ENCODE results near the gene LINS1. TPM values are rescaled to one million over a fixed set of nuclear protein-coding genes. Genes with fewer than 3 reads are reported as not detected.
A peak's percentile ranks its signal among the peaks of the same experiment; 100 is the strongest.
"Not testable (repeated sequence)": the region's sequence is repeated elsewhere in the genome, so short reads cannot be mapped to it uniquely, and the experiment has no call there.

The LINS1 gene
- total RNA-seq, 2 donors from 2014 or later: 6.1 to 8.0 TPM

DNA sequence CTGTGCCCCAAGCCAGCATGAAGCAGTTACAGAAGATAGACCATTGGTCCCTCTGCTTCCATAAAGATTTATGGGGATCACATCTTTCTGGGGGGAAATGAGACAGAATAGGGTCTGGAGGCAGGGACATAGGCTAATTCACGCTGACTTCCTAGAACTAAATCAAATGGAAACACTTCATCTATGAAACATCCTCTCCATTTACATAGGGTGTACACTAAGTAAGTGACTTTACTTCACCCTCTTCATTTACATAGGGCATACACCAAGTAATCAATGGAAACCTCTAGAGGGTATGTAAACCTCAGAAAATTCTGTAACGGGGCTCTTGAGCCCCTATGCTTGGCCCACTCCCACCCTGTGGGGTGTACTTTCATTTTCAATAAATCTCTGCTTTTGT lies 10.1 kb downstream of the LINS1 start:
- H3K4me1 Mint-ChIP-seq: no peaks in the 10 kb centered on the region
- Histone ChIP-seq H3K27me3 (ENCODE audit: control insufficient read depth, insufficient read depth, low read length, poor library complexity, severe bottlenecking) (no peaks in the 10 kb centered on the region), H3K4me3 (ENCODE audit: low read length) (no peak overlapping the region), H3K27ac (ENCODE audit: low read depth, low read length) (no peak overlapping the region), H3K9me3 (ENCODE audit: control insufficient read depth, low read length) (peaks cover 51% of the 10 kb centered on the region), H3K9ac (ENCODE audit: extremely low read depth, low read length, poor library complexity, severe bottlenecking) (no peak overlapping the region), H3K4me1 (ENCODE audit: control insufficient read depth, insufficient read depth, low read length) (no peaks in the 10 kb centered on the region), H3K36me3 (ENCODE audit: control insufficient read depth, insufficient read depth, low read length) (no peaks in the 10 kb centered on the region)
- H3K36me3 Mint-ChIP-seq (ENCODE audit: low read depth): peaks cover 27% of the 10 kb centered on the region
- peaks cover 58% of the 10 kb centered on the region for H3K9me3 Mint-ChIP-seq
- H3K27ac Mint-ChIP-seq: no peak overlapping the region
- no peak for DNase-seq
- 79 to 86% methylated on average over 1 to 2 of the region's 2 CpGs for WGBS, 2 experiments (ENCODE audit: insufficient coverage in 1 of 2, insufficient read length in 1 of 2)
- H3K27me3 Mint-ChIP-seq (ENCODE audit: insufficient read depth): no peaks in the 10 kb centered on the region
- no peak overlapping the region for H3K4me3 Mint-ChIP-seq
- TF ChIP-seq, protein P1, sequence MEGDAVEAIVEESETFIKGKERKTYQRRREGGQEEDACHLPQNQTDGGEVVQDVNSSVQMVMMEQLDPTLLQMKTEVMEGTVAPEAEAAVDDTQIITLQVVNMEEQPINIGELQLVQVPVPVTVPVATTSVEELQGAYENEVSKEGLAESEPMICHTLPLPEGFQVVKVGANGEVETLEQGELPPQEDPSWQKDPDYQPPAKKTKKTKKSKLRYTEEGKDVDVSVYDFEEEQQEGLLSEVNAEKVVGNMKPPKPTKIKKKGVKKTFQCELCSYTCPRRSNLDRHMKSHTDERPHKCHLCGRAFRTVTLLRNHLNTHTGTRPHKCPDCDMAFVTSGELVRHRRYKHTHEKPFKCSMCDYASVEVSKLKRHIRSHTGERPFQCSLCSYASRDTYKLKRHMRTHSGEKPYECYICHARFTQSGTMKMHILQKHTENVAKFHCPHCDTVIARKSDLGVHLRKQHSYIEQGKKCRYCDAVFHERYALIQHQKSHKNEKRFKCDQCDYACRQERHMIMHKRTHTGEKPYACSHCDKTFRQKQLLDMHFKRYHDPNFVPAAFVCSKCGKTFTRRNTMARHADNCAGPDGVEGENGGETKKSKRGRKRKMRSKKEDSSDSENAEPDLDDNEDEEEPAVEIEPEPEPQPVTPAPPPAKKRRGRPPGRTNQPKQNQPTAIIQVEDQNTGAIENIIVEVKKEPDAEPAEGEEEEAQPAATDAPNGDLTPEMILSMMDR (conservative IDR thresholded peaks at IDR 0.05): no peak

DNA sequence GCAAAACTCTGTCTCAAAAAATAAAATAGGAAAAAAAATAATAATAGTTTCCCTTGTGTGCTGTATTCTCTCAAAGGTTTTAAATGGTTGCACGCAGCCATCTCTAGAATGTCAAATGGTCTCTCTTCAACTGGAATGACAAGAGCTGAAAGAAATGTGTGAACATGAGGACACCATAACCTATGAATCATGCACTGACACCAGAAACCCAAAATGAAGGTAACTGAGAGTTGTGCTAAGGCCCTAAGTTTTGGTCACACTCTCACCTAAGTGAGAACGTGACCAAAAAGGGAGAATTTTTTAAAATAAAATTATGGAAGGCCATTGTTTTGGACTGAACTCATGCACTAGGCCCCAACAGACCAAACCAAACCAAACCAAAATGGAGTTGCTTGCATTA lies 10.8 kb downstream of the LINS1 start:
- 89 to 98% methylated on average over 1 to 2 of the region's 2 CpGs for WGBS, 2 experiments (ENCODE audit: insufficient coverage in 1 of 2, insufficient read length in 1 of 2)
- DNase-seq; H3K27ac ChIP-seq (ENCODE audit: low read depth, low read length); H3K4me3 Mint-ChIP-seq; H3K4me3 ChIP-seq (ENCODE audit: low read length); H3K27ac Mint-ChIP-seq; H3K4me1 Mint-ChIP-seq; H3K9ac ChIP-seq (ENCODE audit: extremely low read depth, low read length, poor library complexity, severe bottlenecking); H3K36me3 ChIP-seq (ENCODE audit: control insufficient read depth, insufficient read depth, low read length); H3K27me3 Mint-ChIP-seq (ENCODE audit: insufficient read depth); H3K27me3 ChIP-seq (ENCODE audit: control insufficient read depth, insufficient read depth, low read length, poor library complexity, severe bottlenecking); H3K4me1 ChIP-seq (ENCODE audit: control insufficient read depth, insufficient read depth, low read length): not testable (repeated sequence)
- H3K9me3 ChIP-seq (ENCODE audit: control insufficient read depth, low read length): peaks cover 54% of the 10 kb centered on the region
- H3K9me3 Mint-ChIP-seq: peaks cover 64% of the 10 kb centered on the region
- H3K36me3 Mint-ChIP-seq (ENCODE audit: low read depth): peaks cover 29% of the 10 kb centered on the region

DNA sequence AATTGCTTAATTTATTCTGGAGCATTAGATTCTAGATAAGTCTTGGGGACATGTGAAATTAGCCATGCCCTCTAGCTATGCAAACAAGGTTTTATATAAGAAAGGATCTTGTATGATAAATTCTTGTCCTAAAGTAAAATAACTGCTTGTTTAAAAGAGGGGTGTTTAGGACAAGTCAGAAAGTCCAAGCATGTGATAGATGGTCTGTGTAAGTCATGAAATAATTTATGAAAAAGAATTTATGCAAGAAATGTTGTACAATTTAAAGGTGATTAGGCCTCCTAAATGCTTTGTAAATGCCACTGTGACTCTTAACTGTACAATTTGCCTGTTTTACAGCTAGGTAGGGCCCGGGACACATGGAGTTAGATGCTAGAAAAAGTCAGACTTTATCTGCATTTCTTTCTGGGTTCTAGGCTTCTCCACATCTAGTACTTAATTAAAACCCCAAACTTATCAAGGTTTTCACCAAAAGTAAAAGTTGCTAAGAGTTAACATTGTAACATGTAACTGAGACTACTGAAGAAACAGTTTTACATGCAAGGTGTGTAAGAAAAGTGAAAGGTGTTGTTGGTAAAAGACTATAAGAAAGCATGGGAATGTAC lies 13.2 kb downstream of the LINS1 start:
- peaks cover 62% of the 10 kb centered on the region for H3K9me3 ChIP-seq (ENCODE audit: control insufficient read depth, low read length)
- H3K36me3 ChIP-seq (ENCODE audit: control insufficient read depth, insufficient read depth, low read length): no peaks in the 10 kb centered on the region
- peaks cover 79% of the 10 kb centered on the region for H3K9me3 Mint-ChIP-seq
- H3K27ac Mint-ChIP-seq: no peak overlapping the region
- no peaks in the 10 kb centered on the region for H3K27me3 ChIP-seq (ENCODE audit: control insufficient read depth, insufficient read depth, low read length, poor library complexity, severe bottlenecking)
- TF ChIP-seq, protein P1 (conservative IDR thresholded peaks at IDR 0.05): no peak
- H3K4me1 Mint-ChIP-seq: no peaks in the 10 kb centered on the region
- WGBS, 2 experiments (ENCODE audit: insufficient coverage in 1 of 2, insufficient read length in 1 of 2): 61% methylated on average over 1 of the region's 1 CpG; no CpG with 5 or more reads in 1 of the 2 experiments
- H3K27ac ChIP-seq (ENCODE audit: low read depth, low read length): no peak overlapping the region
- no peak for DNase-seq
- H3K36me3 Mint-ChIP-seq (ENCODE audit: low read depth): peaks cover 48% of the 10 kb centered on the region
- no peak overlapping the region for H3K9ac ChIP-seq (ENCODE audit: extremely low read depth, low read length, poor library complexity, severe bottlenecking)
- no peak overlapping the region for H3K4me3 Mint-ChIP-seq
- H3K4me3 ChIP-seq (ENCODE audit: low read length): peak overlapping the region; percentile 44
- no peaks in the 10 kb centered on the region for H3K4me1 ChIP-seq (ENCODE audit: control insufficient read depth, insufficient read depth, low read length)
- no peaks in the 10 kb centered on the region for H3K27me3 Mint-ChIP-seq (ENCODE audit: insufficient read depth)

DNA sequence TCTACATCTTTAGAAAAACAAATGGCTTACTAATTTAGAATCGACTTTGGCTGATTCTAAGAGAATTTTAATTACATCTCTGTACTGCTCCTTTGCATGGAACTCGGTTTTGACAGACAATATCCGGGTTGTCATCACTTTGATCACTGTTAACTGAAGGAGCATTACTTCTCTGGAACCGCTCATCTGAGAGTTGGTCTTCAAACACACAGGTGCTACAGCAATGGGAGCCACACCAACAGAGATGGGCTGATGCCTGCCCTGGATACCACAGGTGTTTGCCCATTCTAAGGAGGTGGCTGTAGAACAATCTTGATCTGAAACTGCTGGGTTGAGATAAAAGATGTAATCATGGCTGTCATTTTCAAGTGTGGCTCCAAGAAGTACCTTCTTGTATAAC lies 21.6 kb downstream of the LINS1 start:
- DNase-seq: no peak
- no peak overlapping the region for H3K27ac ChIP-seq (ENCODE audit: low read depth, low read length)
- H3K27me3 ChIP-seq (ENCODE audit: control insufficient read depth, insufficient read depth, low read length, poor library complexity, severe bottlenecking): no peaks in the 10 kb centered on the region
- WGBS, 2 experiments (ENCODE audit: insufficient coverage in 1 of 2, insufficient read length in 1 of 2): 95 to 97% methylated on average over 4 of the region's 4 CpGs
- Mint-ChIP-seq H3K4me3 (no peak overlapping the region), H3K27ac (no peak overlapping the region), H3K4me1 (no peaks in the 10 kb centered on the region), H3K9me3 (peaks cover 24% of the 10 kb centered on the region), H3K27me3 (ENCODE audit: insufficient read depth) (no peaks in the 10 kb centered on the region), H3K36me3 (ENCODE audit: low read depth) (peaks cover 27% of the 10 kb centered on the region)
- no peak overlapping the region for H3K4me3 ChIP-seq (ENCODE audit: low read length)
- H3K36me3 ChIP-seq (ENCODE audit: control insufficient read depth, insufficient read depth, low read length): peaks cover 5% of the 10 kb centered on the region
- TF ChIP-seq, protein P1 (conservative IDR thresholded peaks at IDR 0.05): no peak
- H3K4me1 ChIP-seq (ENCODE audit: control insufficient read depth, insufficient read depth, low read length): no peaks in the 10 kb centered on the region
- H3K9ac ChIP-seq (ENCODE audit: extremely low read depth, low read length, poor library complexity, severe bottlenecking): no peak overlapping the region
- peaks cover 6% of the 10 kb centered on the region for H3K9me3 ChIP-seq (ENCODE audit: control insufficient read depth, low read length)
